ENCODE data around the gene KNDC1. TPM values are rescaled to one million over a fixed set of nuclear protein-coding genes. Genes with fewer than 3 reads are reported as not detected.
"Not testable (repeated sequence)": the region's sequence is repeated elsewhere in the genome, so short reads cannot be mapped to it uniquely, and the experiment has no call there.

Gene KNDC1
- total and polyA plus RNA-seq, 2 of the 13 experiments (the other 11 are each of a cell fraction or from before 2014, with no cell fraction given), result 0.69 TPM; not detected in 1

DNA sequence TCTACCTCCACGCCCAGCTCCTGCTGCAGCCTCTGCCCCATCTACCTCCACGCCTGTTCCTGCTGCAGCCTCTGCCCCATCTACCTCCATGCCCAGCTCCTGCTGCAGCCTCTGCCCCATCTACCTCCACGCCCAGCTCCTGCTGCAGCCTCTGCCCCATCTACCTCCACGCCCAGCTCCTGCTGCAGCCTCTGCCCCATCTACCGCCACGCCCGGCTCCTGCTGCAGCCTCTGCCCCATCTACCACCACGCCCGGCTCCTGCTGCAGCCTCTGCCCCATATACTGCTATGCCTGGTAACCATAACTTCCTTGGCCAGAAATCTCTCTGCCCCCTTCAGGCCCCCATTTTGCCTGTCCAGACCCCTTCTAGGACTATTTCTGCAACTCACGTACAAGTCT lies 105.0 kb downstream of the KNDC1 start:
- ATAC-seq; H3K4me3 ChIP-seq (replicated peaks in 1 of 3; ENCODE audit: insufficient read depth in 1 of 3, low read depth in 2 of 3, low read length in 3 of 3); DNase-seq (ENCODE audit: low spot score); FAIRE-seq; H3K9ac ChIP-seq (ENCODE audit: insufficient read depth, low read depth, low read length); H3K79me2 ChIP-seq (ENCODE audit: insufficient read depth, low read length); H2AFZ ChIP-seq (ENCODE audit: low read length); H4K20me1 ChIP-seq (ENCODE audit: insufficient read depth, low read length); H3K27ac ChIP-seq (ENCODE audit: extremely low read length, insufficient read depth, low read length); H3K9me3 ChIP-seq (ENCODE audit: low read length); CTCF ChIA-PET (ENCODE audit: low intra/inter-chr PET ratio, low total read pairs); POLR2A ChIA-PET; H3K36me3 ChIP-seq (replicated peaks in 1 of 2; ENCODE audit: control insufficient read depth in 1 of 2, insufficient read depth in 2 of 2, low read length in 2 of 2); BruUV-seq (replicated peaks); intact Hi-C loops (cut with micrococcal nuclease; ENCODE audit: unreplicated experiment); in situ Hi-C loops (cut with HindIII; ENCODE audit: extremely low pct_ligation_motif_present, low pct_unique_long_range_greater_than_20kb); H3K4me1 ChIP-seq (ENCODE audit: insufficient read depth, low read length); H3K4me2 ChIP-seq (ENCODE audit: low read depth, low read length): not testable (repeated sequence)
- H3K27me3 ChIP-seq (ENCODE audit: control insufficient read depth in 1 of 2, insufficient read depth in 2 of 2, low read length in 2 of 2), result peaks cover 6 to 23% of the 10 kb centered on the region in 2 experiments; a peak in 4 of 5 replicates
- 61% methylated on average over 10 of the region's 10 CpGs for WGBS (ENCODE audit: low lambda C conversion rate)

DNA sequence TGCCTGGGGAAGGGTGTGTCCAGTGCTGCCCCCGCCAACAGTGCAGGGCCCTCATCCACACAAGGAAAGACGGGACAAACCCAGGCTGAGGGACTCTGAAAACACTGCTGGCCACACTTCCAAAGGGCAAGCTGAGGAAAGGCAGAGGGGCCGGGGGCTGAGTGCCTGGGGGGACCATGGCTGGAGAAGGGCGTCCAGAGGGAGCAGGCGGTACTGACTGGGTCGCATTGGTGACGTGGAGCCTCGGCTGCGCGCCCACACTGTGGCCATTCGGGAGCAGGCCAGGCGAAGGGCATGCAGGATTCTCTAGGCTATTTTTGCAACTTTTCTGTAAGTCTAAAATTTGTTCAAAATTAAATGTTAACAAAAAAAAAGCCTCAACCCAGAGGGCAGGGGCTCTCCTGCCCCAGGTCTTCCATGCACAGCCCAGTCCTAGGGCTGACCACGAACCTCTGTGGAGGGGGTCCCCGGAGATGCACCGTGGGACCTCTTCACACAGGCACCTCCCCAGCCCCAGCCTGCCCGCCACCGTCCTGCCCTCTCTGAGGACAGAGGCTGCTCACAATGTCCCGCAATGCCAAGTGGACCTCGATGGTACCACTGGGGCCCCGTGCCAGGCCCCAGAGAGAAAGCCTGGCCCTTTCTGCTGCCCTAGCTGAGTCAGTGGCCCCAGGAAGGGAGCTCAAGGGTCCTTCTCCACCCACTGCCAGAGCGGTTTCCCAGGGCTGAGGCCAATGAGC lies 106.2 kb downstream of the KNDC1 start:
- no peaks in the 10 kb centered on the region for H3K79me2 ChIP-seq (ENCODE audit: insufficient read depth, low read length)
- H3K9ac ChIP-seq (ENCODE audit: insufficient read depth, low read depth, low read length), result no peak overlapping the region
- intact Hi-C loops (cut with micrococcal nuclease; ENCODE audit: unreplicated experiment), result no loop called here
- BruUV-seq (replicated peaks), result no TSS peak
- H4K20me1 ChIP-seq (ENCODE audit: insufficient read depth, low read length), result no peaks in the 10 kb centered on the region
- H3K9me3 ChIP-seq (ENCODE audit: low read length), result no peaks in the 10 kb centered on the region
- H2AFZ ChIP-seq (ENCODE audit: low read length), result no peak overlapping the region
- peaks cover 3 to 20% of the 10 kb centered on the region in 2 experiments; a peak in 4 of 5 replicates for H3K27me3 ChIP-seq (ENCODE audit: control insufficient read depth in 1 of 2, insufficient read depth in 2 of 2, low read length in 2 of 2)
- no peak overlapping the region for H3K4me2 ChIP-seq (ENCODE audit: low read depth, low read length)
- H3K4me3 ChIP-seq (replicated peaks in 1 of 3; ENCODE audit: insufficient read depth in 1 of 3, low read depth in 2 of 3, low read length in 3 of 3), result no peak overlapping the region
- WGBS (ENCODE audit: low lambda C conversion rate), result 56% methylated on average over 13 of the region's 21 CpGs
- in situ Hi-C loops (cut with HindIII; ENCODE audit: extremely low pct_ligation_motif_present, low pct_unique_long_range_greater_than_20kb), result no loop called here
- POLR2A ChIA-PET, result no interaction called here
- H3K27ac ChIP-seq (ENCODE audit: extremely low read length, insufficient read depth, low read length), result no peak overlapping the region
- no peak for TF ChIP-seq ETV5 (CRISPR knock-in tag; IDR thresholded peaks at IDR 0.05; ENCODE audit: borderline replicate concordance)
- no peak for TF ChIP-seq KLF11 (CRISPR knock-in tag; IDR thresholded peaks at IDR 0.05)
- TF ChIP-seq WIZ (CRISPR knock-in tag; IDR thresholded peaks at IDR 0.05), result no peak
- TF ChIP-seq ZIK1 (CRISPR knock-in tag; IDR thresholded peaks at IDR 0.05; ENCODE audit: borderline replicate concordance, low read depth), result no peak
- no peak for TF ChIP-seq SOX6 (IDR thresholded peaks at IDR 0.05)
- TF ChIP-seq SOX6 (CRISPR knock-in tag; IDR thresholded peaks at IDR 0.05), result no peak
- no peak for TF ChIP-seq RBAK (CRISPR knock-in tag; IDR thresholded peaks at IDR 0.05)
- no peak for TF ChIP-seq ZFYVE20 (CRISPR knock-in tag; IDR thresholded peaks at IDR 0.05; ENCODE audit: borderline replicate concordance, low read depth)
- TF ChIP-seq, protein P1, sequence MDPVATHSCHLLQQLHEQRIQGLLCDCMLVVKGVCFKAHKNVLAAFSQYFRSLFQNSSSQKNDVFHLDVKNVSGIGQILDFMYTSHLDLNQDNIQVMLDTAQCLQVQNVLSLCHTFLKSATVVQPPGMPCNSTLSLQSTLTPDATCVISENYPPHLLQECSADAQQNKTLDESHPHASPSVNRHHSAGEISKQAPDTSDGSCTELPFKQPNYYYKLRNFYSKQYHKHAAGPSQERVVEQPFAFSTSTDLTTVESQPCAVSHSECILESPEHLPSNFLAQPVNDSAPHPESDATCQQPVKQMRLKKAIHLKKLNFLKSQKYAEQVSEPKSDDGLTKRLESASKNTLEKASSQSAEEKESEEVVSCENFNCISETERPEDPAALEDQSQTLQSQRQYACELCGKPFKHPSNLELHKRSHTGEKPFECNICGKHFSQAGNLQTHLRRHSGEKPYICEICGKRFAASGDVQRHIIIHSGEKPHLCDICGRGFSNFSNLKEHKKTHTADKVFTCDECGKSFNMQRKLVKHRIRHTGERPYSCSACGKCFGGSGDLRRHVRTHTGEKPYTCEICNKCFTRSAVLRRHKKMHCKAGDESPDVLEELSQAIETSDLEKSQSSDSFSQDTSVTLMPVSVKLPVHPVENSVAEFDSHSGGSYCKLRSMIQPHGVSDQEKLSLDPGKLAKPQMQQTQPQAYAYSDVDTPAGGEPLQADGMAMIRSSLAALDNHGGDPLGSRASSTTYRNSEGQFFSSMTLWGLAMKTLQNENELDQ (CRISPR knock-in tag; IDR thresholded peaks at IDR 0.05; ENCODE audit: borderline replicate concordance), result no peak
- TF ChIP-seq FOXJ3 (CRISPR knock-in tag; IDR thresholded peaks at IDR 0.05; ENCODE audit: borderline replicate concordance), result no peak
- no peaks in the 10 kb centered on the region for H3K36me3 ChIP-seq (replicated peaks in 1 of 2; ENCODE audit: control insufficient read depth in 1 of 2, insufficient read depth in 2 of 2, low read length in 2 of 2)
- no peak for FAIRE-seq
- CTCF ChIA-PET (ENCODE audit: low intra/inter-chr PET ratio, low total read pairs), result no interaction called here
- H3K4me1 ChIP-seq (ENCODE audit: insufficient read depth, low read length), result 0 out of 2 replicates have a peak, but pooled peaks cover under 1% of the 10 kb centered on the region
- DNase-seq (ENCODE audit: low spot score), result no peak
- ATAC-seq, result no peak

Data from HepG2 (cell line).